GM23338 (cell line): ENCODE data around the gene DCAF11. TPM values are rescaled to one million over a fixed set of nuclear protein-coding genes. Genes with fewer than 3 reads are reported as not detected.

ENCODE experiments used
- ATAC-seq: fragments of 200-7000 bp; cut with Tn5 transposase; 3 replicates; pipeline ENCODE4 v1.9.1; 2020
- DNase-seq: peaks from one replicate; pipeline ENCODE4 v3.0.0-alpha.2; 2015; ENCODE audit warnings: low spot score
- H2AFZ ChIP-seq: fragments of 200-600 bp; sonication (generic); 2 replicates; pipeline ENCODE4 v1.8.0; 2016; ENCODE audit warnings: antibody characterized with exemption, mild to moderate bottlenecking, moderate library complexity
- H3F3A ChIP-seq: fragments of 200-600 bp; sonication (generic); replicated peaks from 2 replicates; pipeline ENCODE4 v1.8.0; 2017; ENCODE audit warnings: antibody characterized with exemption, mixed run types, low read depth
- H3K27ac ChIP-seq: fragments of 200-600 bp; sonication (generic); 2 replicates; pipeline ENCODE4 v1.6.1; 2016; ENCODE audit warnings: low read depth
- H3K27me3 ChIP-seq: fragments of 200-600 bp; sonication (generic); 2 replicates; pipeline ENCODE4 v1.8.0; 2016; ENCODE audit warnings: mild to moderate bottlenecking, mixed run types, moderate library complexity; ENCODE audit not compliant: insufficient read depth
- H3K36me3 ChIP-seq: fragments of 200-600 bp; sonication (generic); 2 replicates; pipeline ENCODE4 v1.8.0; 2016; ENCODE audit warnings: mild to moderate bottlenecking; ENCODE audit not compliant: insufficient read depth
- H3K4me1 ChIP-seq: fragments of 200-600 bp; sonication (generic); 2 replicates; pipeline ENCODE4 v1.8.0; 2016; ENCODE audit warnings: mild to moderate bottlenecking, moderate library complexity; ENCODE audit not compliant: insufficient read depth
- H3K4me2 ChIP-seq: fragments of 200-600 bp; sonication (generic); 2 replicates; pipeline ENCODE4 v1.7.1; 2017; ENCODE audit warnings: mixed run types
- H3K4me3 ChIP-seq: fragments of 200-600 bp; sonication (generic); 2 replicates; pipeline ENCODE4 v1.6.1; 2016; ENCODE audit warnings: mixed run types
- H3K79me2 ChIP-seq: fragments of 200-600 bp; sonication (generic); replicated peaks from 2 replicates; pipeline ENCODE4 v1.8.0; 2017; ENCODE audit warnings: mild to moderate bottlenecking; ENCODE audit not compliant: insufficient read depth
- H3K9me2 ChIP-seq: fragments of 200-600 bp; sonication (generic); 2 replicates; pipeline ENCODE4 v1.8.0; 2017; ENCODE audit not compliant: insufficient read depth
- H4K20me1 ChIP-seq: fragments of 200-600 bp; sonication (generic); replicated peaks from 2 replicates; pipeline ENCODE4 v1.8.0; 2017; ENCODE audit warnings: mild to moderate bottlenecking; ENCODE audit not compliant: insufficient read depth
- H3K27ac Mint-ChIP-seq: 2 replicates; pipeline ENCODE4 v1.8.0; 2020; ENCODE audit warnings: inconsistent platforms, mild to moderate bottlenecking, moderate library complexity, mixed read lengths
- H3K27me3 Mint-ChIP-seq: 3 replicates; pipeline ENCODE4 v1.8.0; 2022; ENCODE audit warnings: low read depth, mild to moderate bottlenecking, moderate library complexity, mixed read lengths, inconsistent platforms; ENCODE audit not compliant: insufficient read depth, poor library complexity
- H3K36me3 Mint-ChIP-seq: 3 replicates; pipeline ENCODE4 v1.8.0; 2021; ENCODE audit warnings: low read depth, mild to moderate bottlenecking, inconsistent platforms, moderate library complexity, mixed read lengths
- H3K4me1 Mint-ChIP-seq: 3 replicates; pipeline ENCODE4 v1.8.0; 2020; ENCODE audit warnings: mild to moderate bottlenecking, inconsistent platforms, mixed read lengths
- H3K4me3 Mint-ChIP-seq: 3 replicates; pipeline ENCODE4 v1.8.0; 2021; ENCODE audit warnings: moderate library complexity, mild to moderate bottlenecking, inconsistent platforms, mixed read lengths
- H3K9me3 Mint-ChIP-seq: 3 replicates; pipeline ENCODE4 v1.8.0; 2020; ENCODE audit warnings: moderate library complexity, mild to moderate bottlenecking, inconsistent platforms, mixed read lengths
- CREB1 ChIP-seq: fragments of 250-450 bp; sonication (Bioruptor Pico); IDR thresholded peaks from 2 replicates; pipeline ENCODE4 v1.5.0; 2020; ENCODE audit warnings: low read depth, mild to moderate bottlenecking, moderate library complexity
- CTCF ChIP-seq, 2 experiments: fragments of 200-600 bp in 1 of 2; sonication (generic) in 1 of 2; conservative IDR thresholded peaks; 2 replicates each; pipeline versions ENCODE4 v1.5.1 to v1.6.1; 2016 to 2017; ENCODE audit warnings: antibody characterized with exemption in 2 of 2, low read depth in 2 of 2, mild to moderate bottlenecking in 2 of 2, moderate library complexity in 1 of 2
- EZH2 ChIP-seq: fragments of 200-600 bp; sonication (generic); IDR thresholded peaks from one replicate; pipeline ENCODE4 v1.8.0; 2017; ENCODE audit warnings: antibody characterized with exemption, mild to moderate bottlenecking, low read depth; ENCODE audit not compliant: unreplicated experiment
- EZH2phosphoT487 ChIP-seq: fragments of 200-600 bp; sonication (generic); IDR thresholded peaks from one replicate; pipeline ENCODE4 v1.8.1; 2018; ENCODE audit warnings: antibody characterized with exemption; ENCODE audit not compliant: unreplicated experiment
- JUNB ChIP-seq: IDR thresholded peaks from one replicate; pipeline ENCODE4 v1.6.1; 2016; ENCODE audit warnings: antibody characterized with exemption; ENCODE audit not compliant: unreplicated experiment
- NANOG ChIP-seq: IDR thresholded peaks from 2 replicates; pipeline ENCODE4 v1.6.1; 2016; ENCODE audit warnings: antibody characterized with exemption, borderline replicate concordance
- POLR2AphosphoS5 ChIP-seq: IDR thresholded peaks from 2 replicates; pipeline ENCODE4 v1.6.1; 2016; ENCODE audit warnings: antibody characterized with exemption, low read depth
- STAT1 ChIP-seq: IDR thresholded peaks from one replicate; pipeline ENCODE4 v1.6.1; 2016; ENCODE audit warnings: antibody characterized with exemption; ENCODE audit not compliant: unreplicated experiment
- ZNF114 ChIP-seq: fragments of 250-450 bp; sonication (Bioruptor Pico); IDR thresholded peaks from 2 replicates; pipeline ENCODE4 v1.5.0; 2020; ENCODE audit warnings: mild to moderate bottlenecking, moderate library complexity
- ZNF331 ChIP-seq: fragments of 250-450 bp; sonication (Bioruptor Pico); IDR thresholded peaks from 2 replicates; pipeline ENCODE4 v1.5.0; 2020; ENCODE audit warnings: low read depth, mild to moderate bottlenecking, moderate library complexity
- ZNF462 ChIP-seq: fragments of 250-450 bp; sonication (Bioruptor Pico); IDR thresholded peaks from 2 replicates; pipeline ENCODE4 v1.5.0; 2020; ENCODE audit warnings: mild to moderate bottlenecking, moderate library complexity
- polyA plus RNA-seq: library from polyadenylated mRNA; unstranded; fragments of >200 nt; fragmentation: Nextera tagmentation; extraction: Ambion mirVana; gene quantifications from 2 replicates; pipeline ENCODE4 v1.2.1, GENCODE V29; 2016
- total RNA-seq: library from RNA; depleted of rRNA; stranded (reverse); fragments of >200 nt; shearing (Covaris generic); gene quantifications from 2 replicates; pipeline ENCODE4 v1.2.3, GENCODE V29; 2014
- TF ChIP-seq, protein P1 (sequence below): IDR thresholded peaks from one replicate; pipeline ENCODE4 v1.6.1; 2018; ENCODE audit warnings: antibody characterized with exemption; ENCODE audit not compliant: unreplicated experiment
- TF ChIP-seq, protein P2 (sequence below): IDR thresholded peaks from 2 replicates; pipeline ENCODE4 v1.6.1; 2016; ENCODE audit warnings: antibody characterized with exemption

DCAF11 gene
- total and polyA plus RNA-seq, 2 experiments from 2014 or later = 18.6 to 93.2 TPM

- Histone ChIP-seq H3K4me2 (peak overlapping the region; percentile 95; the same call in 1 of the 2 replicates), H3K9me2 (no peaks in the 10 kb centered on the region), H3K27me3 (peaks cover 14% of the 10 kb centered on the region; the same call in 1 of the 2 replicates), H3K4me3 (peak overlapping the region; percentile 83; the same call in 1 of the 2 replicates), H3K36me3 (no peaks in the 10 kb centered on the region), H2AFZ (no peak overlapping the region; the same call in 1 of the 2 replicates), H4K20me1 (no peaks in the 10 kb centered on the region), H3K79me2 (no peaks in the 10 kb centered on the region), H3F3A (peaks cover 15% of the 10 kb centered on the region; the same call in 1 of the 2 replicates), H3K4me1 (peaks cover 19% of the 10 kb centered on the region), H3K27ac (no peak overlapping the region)
- DNase-seq (no peak), ATAC-seq (no peak)
- TF ChIP-seq ZNF114 (CRISPR knock-in tag) (no peak), CREB1 (CRISPR knock-in tag) (no peak), EZH2phosphoT487 (no peak), NANOG (no peak), ZNF462 (CRISPR knock-in tag) (no peak), CTCF (conservative IDR thresholded peaks at IDR 0.05; ENCODE audit: low read depth in 2 of 2) (no peak), EZH2 (no peak), JUNB (no peak), POLR2AphosphoS5 (no peak), ZNF331 (no peak), STAT1 (no peak)
- TF ChIP-seq, protein P1, sequence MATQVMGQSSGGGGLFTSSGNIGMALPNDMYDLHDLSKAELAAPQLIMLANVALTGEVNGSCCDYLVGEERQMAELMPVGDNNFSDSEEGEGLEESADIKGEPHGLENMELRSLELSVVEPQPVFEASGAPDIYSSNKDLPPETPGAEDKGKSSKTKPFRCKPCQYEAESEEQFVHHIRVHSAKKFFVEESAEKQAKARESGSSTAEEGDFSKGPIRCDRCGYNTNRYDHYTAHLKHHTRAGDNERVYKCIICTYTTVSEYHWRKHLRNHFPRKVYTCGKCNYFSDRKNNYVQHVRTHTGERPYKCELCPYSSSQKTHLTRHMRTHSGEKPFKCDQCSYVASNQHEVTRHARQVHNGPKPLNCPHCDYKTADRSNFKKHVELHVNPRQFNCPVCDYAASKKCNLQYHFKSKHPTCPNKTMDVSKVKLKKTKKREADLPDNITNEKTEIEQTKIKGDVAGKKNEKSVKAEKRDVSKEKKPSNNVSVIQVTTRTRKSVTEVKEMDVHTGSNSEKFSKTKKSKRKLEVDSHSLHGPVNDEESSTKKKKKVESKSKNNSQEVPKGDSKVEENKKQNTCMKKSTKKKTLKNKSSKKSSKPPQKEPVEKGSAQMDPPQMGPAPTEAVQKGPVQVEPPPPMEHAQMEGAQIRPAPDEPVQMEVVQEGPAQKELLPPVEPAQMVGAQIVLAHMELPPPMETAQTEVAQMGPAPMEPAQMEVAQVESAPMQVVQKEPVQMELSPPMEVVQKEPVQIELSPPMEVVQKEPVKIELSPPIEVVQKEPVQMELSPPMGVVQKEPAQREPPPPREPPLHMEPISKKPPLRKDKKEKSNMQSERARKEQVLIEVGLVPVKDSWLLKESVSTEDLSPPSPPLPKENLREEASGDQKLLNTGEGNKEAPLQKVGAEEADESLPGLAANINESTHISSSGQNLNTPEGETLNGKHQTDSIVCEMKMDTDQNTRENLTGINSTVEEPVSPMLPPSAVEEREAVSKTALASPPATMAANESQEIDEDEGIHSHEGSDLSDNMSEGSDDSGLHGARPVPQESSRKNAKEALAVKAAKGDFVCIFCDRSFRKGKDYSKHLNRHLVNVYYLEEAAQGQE = no peak
- TF ChIP-seq, protein P2, sequence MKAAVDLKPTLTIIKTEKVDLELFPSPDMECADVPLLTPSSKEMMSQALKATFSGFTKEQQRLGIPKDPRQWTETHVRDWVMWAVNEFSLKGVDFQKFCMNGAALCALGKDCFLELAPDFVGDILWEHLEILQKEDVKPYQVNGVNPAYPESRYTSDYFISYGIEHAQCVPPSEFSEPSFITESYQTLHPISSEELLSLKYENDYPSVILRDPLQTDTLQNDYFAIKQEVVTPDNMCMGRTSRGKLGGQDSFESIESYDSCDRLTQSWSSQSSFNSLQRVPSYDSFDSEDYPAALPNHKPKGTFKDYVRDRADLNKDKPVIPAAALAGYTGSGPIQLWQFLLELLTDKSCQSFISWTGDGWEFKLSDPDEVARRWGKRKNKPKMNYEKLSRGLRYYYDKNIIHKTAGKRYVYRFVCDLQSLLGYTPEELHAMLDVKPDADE = no peak
- Mint-ChIP-seq H3K9me3 (no peaks in the 10 kb centered on the region), H3K4me3 (peak overlapping the region; percentile 76), H3K36me3 (no peaks in the 10 kb centered on the region; the same call in 2 of the 3 replicates), H3K4me1 (peaks cover 34% of the 10 kb centered on the region), H3K27me3 (peaks cover 36% of the 10 kb centered on the region), H3K27ac (no peak overlapping the region)
Measured at GRCh38 chr14:24082411-24083080, 32.0 kb upstream of the DCAF11 start.
